RKO (cell line): ENCODE data around the gene FAM20C.
"Not testable (repeated sequence)": the region's sequence is repeated elsewhere in the genome, so short reads cannot be mapped to it uniquely, and the experiment has no call there.

Experiments
- DNase-seq: peaks from one replicate; pipeline ENCODE4 v3.0.0-alpha.2; 2016; ENCODE audit warnings: low spot score

The FAM20C gene

GRCh38 chr7:174716-175115, 17.7 kb upstream of the FAM20C start:
- DNase-seq: no peak

GRCh38 chr7:175955-176354, 16.4 kb upstream of the FAM20C start:
- no peak for DNase-seq

DNA sequence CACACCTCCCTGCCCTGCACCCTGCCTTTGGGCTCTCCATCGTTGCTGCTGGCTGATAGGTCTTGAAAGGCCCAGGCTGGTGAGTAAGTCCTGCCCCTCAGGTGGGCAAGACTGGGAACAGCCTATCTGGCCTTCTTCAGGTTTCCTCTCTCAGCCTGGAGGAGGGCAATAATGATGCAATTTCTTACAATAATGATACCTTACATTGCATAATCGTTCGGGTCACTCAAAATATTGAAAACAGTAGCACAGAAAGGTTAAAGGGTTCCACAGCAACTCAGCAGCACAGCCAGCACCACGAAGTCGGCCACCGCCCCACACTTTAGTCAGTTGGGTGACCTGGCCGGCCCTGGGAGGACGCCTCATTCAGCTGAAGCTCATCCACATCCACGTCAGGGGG, 16.0 kb upstream of the FAM20C start:
- DNase-seq: no peak

DNA sequence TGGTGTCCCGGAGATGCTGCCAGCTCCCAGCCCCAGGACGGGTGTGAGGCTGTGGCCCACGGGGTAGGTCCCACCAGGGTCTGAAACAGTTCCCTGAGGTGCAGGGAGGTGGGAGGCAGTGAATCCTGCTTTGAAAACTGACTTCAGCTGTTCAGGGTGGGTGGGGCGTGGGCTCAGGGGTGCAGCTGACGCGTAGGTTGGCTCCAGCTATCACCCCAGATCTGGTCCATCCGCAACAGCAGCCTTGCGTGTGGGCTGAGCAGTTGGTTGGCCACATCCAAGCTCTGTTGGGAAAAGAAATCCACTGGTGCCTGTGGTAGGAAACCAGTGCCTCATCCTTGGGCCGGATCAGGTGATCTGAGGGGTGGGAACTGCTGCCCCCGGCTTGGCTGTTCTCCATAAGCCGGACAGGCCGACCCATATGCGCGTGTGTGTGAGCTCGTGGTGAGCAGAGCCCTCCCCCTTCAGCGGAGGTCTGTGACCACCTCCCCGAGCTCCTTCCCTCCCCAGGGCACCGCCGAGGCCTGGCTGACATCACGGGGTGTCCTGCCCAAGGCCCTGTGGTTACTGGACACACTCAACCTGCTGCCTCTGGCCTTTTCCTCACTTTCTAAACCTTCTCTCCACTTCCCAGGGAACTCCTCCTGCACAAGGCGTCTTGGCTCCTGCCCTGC, 15.4 kb upstream of the FAM20C start:
- DNase-seq: no peak

DNA sequence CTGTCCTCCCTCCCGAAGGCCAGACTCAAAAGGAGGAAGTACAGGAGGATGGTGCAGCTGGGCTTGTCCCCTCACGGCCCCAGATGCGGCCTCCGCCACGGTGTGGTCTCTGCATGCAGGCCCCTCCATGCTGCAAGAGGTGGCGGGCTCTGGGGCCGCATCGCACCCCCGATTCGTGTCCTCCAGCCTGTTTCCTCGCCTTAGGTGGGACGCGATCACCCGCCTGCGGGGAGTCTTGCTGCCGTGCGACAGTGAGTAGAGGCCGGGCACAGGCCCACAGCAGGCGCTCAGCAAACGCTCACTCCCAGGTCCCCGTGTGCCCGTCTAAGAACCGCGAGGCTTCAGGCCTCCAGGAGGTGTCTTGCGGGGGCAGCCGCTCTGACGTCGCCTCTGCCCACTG, 13.9 kb upstream of the FAM20C start:
- DNase-seq: no peak

- no peak for DNase-seq
Observed at GRCh38 chr7:179209-179681, 13.1 kb upstream of the FAM20C start.

DNA sequence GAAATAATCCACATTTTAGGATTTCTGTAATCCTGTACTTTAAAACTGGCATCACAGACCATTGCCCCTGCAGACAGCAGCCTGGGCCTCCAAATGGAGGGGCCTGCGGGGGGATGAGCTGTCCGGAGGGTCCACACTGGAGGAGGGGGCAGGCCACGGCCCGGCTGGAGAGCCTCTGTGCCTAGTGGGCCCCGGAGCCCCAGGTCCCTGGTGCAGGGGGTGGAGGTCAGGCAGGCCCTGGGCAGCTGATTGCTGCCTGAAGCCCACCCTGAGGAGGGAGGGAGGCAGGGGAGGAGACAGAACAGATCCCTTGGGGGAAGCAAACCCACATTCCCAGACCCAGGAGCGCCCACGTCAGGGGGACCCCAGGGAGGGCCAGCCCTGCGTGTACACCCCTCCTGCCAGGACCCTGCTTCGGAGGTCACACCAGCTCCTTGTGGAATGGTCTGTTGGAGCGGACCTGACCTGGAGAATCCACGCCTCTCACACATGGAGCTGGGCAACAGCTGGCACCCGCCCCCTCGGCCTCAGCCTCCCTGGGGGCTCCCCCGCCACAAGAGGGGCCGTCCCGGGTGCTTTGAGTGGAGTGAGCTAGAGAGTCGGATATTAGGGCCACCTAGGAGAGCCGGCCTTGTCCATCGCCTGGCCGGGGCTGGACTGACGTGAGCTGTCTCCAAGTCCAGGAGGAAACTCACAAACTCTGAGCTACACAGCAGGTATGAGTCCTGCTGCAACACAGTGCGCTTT, 12.2 kb upstream of the FAM20C start:
- no peak for DNase-seq

DNA sequence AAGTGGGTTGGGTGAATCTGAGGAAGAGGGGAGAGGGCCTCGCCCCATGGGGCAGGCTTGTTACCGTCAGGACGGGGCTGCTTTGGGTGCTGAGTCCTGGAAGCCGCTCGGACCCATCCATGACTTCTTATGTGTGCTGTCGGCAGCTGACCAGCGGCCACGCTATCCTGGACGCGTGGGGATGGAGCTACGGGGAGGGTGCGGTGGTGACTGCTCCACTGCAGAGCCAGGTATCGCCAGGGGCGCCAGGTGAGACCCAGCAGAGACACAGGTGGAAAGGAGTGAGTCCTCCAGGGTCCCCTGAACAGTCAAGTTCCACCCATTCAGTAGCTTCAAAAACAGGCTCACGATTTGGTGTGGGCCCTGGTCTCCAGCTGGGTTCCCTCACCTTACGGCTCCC, 10.6 kb upstream of the FAM20C start:
- no peak for DNase-seq

DNA sequence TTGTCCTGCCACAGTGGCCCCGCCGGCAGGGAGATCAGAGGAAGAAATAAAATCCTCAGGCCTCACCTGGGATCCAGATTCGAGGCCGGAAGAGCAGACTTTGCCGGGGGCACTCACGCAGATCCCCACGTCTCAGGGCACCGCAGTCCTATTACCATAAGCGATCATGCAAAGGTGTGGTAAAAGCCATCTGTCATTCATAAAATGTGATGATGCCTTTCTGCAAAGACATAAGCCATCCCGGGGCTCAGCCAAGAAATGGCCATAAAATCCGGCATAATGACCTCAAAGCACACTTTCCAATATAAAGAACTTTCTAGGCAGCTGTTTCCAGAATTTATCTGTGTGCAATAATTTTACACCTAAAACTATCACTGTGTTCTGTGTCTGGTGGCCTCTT, 9.9 kb upstream of the FAM20C start:
- not testable (repeated sequence) for DNase-seq

GRCh38 chr7:183496-184292, 8.7 kb upstream of the FAM20C start:
- DNase-seq: no peak

GRCh38 chr7:184294-185264, 7.8 kb upstream of the FAM20C start:
- no peak for DNase-seq

DNA sequence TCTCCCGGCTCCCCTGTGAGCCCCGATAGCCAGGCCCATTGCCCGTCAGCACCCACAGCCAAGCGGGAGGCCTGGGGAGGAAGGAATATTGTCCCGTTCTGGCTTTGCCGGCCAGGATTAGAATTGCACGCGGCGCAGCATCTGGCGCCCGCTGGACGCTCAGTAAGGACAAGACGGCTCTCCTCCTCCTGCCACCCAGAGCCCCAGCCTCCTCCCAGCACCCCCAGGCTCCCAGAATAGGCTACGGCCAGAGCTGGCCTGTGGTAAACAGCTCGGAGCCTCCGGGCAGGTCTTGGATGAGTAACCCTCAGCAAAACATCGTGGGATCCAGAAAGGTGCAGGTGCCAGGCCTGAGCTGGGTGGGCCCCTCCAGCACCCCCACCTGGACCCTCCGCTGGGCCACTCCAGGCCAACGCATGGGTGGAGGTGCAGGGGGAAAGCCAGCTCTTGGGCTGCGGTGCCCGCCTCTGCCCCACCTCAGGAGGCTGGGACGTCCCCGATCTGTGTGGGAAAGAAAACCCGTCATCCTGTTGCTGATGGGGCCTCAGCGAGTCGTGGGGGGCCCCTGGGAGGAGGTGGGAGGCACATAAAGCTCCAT, 5.8 kb upstream of the FAM20C start:
- DNase-seq: no peak

DNA sequence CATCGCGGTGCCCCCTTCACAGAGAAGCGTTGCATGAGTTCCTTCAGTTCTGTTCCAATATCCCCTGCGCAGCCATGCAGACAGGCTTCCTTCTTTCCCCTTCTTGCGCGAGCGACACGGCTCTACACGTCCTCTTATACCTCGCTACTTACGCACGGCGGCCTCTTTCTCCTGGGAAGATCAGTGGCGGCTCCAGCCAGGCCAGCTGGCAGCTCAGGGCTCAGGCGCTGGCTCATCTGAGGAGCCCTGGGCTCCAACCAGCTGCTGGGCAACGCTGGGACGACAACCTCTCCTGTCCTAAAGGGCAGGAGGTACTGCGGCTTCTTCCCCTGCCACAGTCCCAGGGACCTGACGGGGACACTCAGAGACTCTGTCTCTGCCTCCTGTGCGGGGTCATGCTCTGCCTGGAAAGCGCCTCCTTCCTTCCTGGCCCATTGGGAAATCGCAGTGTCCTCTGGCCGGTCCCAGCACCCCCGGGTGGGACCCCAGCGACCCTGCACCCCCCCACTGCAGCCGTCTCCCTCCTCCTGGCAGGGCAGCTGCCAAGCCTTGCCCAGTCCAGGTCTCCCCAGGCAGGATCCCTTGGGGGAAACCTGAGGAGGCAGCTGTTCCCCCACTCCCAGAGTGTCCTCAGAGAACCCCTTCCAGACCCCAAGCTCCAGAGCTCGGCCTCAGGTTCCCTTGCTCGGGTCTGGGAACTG, 5.0 kb upstream of the FAM20C start:
- no peak for DNase-seq

- DNase-seq: no peak
Observed at GRCh38 chr7:188174-188573, 4.2 kb upstream of the FAM20C start.

DNA sequence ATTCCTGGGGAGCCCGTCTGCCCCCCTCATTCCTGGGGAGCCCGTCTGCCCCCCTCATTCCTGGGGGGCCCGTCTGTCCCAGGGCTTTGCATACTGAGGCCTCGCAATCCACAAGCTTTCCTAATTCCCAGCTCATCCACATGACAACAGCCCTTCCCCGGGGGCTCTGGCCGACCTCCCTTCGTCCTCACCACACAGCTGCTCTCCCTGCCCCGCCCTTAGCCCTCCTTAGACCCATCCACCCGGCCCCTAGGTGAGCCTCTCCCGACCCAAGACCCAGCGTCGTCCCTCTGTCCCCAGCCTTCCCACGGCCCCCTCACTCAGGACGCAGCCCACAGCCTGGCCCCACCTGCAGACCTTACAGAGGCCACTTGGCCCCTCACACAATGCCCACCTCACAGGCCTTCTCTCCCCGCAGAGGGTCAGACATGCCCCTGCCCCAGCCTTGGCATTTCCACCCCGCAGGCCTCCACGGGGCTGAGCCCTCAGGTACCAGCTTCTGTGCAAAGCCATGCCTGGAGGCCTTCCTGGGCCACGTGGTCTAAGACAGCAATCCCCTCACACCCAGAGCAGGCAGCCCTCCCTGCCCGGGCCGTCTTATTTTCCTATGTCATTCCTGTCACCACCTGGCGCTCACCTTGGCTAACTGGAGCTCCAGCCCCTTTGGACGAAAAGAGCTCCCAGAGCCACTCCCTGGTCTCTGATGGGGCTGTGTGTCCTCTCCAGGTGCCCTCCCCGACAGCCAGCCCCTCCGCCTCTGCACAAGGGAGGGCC, 3.5 kb upstream of the FAM20C start:
- no peak for DNase-seq

DNA sequence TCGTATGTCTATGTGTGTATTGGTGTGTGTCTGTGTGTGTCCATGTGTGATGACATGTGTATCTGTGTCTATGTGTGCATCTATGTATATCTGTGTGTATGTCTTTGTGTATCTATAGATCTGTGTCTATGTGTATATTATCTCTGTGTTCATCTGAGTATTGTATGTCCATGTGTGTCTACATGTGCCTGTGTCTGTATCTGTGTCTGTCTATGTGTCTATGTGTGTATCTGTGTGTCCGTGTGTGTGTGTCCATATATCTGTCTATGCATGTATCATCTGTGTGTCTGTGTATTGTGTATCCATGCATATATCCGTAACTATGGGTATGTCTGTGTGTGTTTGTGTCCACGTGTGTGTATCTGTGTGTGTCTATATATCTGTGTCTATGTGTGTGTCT, 2.7 kb upstream of the FAM20C start:
- no peak for DNase-seq

DNA sequence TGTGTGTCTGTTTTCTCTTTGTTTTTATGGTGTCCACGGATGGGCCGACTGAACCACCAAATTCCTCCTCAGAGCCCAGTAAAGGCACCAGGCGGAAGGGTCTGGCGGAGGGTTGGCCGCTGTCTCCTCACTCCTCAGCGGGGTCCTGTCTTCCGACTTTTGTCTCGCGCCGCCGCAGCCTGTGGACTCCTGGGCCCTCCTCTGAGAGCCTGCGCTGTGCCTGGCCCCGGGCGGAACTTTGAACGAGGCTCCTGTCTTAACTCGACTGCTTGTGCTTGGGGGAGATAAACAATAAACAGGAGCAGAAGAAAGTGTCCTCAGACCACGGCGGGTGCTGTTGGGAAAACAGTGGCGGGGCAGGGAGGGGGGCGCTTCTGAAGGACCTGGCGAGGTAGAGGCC, 2.2 kb upstream of the FAM20C start:
- no peak for DNase-seq

DNA sequence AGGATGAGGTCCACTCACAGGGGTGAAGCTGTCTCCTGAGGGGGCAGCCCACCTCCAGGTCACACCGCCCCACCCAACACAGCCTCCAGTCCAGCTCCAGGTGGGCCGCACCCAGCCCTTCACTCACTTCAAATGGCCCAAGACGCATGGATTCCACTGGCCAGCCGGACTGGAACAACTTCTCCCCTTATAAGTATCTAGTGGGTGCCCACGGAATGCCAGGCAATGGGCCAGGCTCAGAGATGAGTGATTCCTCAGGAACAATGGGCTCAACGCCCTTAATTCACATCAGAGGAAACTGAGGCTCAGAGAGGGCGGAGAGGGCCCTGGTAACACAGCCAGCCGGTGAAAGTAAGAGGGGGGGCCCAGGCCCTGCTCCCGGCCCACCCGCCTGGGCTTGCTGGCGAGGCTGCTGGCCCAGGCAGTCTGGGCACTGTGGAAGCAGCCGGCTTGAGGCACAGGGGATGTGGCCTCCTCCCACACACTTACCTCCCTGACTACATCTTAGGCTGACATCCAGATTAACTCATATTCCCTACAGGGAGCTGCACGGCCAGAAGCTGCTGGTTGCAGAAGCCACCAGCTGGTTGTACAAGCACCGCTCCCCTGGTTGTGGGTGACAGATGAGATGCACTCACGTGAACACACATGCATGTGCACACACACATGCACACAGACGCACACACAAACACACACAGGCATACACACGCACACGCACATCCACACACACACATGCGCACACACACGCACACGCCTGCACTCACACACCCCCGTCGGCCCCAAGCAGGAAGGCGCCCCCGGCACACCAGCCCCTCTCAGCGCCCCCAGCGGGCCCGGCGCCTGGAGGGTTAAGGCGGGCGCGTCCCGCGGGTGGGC, 1.0 kb upstream of the FAM20C start:
- no peak for DNase-seq
